RWPE1 (cell line): ENCODE data around the gene PKNOX2.
A peak's percentile ranks its signal among the peaks of the same experiment; 100 is the strongest.

ENCODE experiments used
- CTCF ChIA-PET: fragments of 350-600 bp; sonication (Branson Sonifier 250); formaldehyde crosslinking; extraction: SDS; loops from one replicate; lab custom pipeline; 2021; lab: Yijun Ruan, JAX
- POLR2A ChIA-PET: fragments of 400-600 bp; formaldehyde crosslinking; extraction: SDS; loops from one replicate; lab custom pipeline; 2020; ENCODE audit warnings: antibody characterized with exemption; ENCODE audit not compliant: low non-redundant PET; lab: Yijun Ruan, JAX
- DNase-seq: peaks from one replicate; pipeline ENCODE4 v3.0.0; 2012; ENCODE audit warnings: low spot score
- H3K27ac ChIP-seq: fragments of 450-650 bp; 2 replicates; pipeline ENCODE4 v1.5.1; 2017
- TF ChIP-seq, protein P1 (sequence below): fragments of 450-650 bp; conservative IDR thresholded peaks from 2 replicates; pipeline ENCODE4 v1.5.1; 2017; ENCODE audit warnings: low read depth, mild to moderate bottlenecking

Gene PKNOX2

DNA sequence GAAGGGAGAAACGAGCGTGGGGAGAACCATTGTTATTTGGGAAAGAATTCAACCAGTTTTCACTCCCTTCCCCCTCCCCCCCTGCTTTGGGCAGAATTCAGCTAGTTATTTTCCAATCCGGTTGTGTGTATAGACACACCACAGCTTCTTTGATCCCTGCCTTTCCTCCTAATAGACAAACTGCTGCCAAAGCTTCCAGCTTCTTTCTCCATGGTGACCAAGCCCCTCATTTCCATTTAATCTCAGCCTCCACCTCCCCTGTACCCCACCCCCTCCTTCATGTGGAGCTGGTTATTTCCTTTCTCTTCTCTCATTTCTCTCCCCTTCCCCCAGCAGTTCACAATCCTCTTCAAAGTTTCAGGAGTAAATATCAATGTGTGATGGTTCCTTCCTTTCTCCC lies 24.8 kb upstream of the PKNOX2 start:
- TF ChIP-seq, protein P1, sequence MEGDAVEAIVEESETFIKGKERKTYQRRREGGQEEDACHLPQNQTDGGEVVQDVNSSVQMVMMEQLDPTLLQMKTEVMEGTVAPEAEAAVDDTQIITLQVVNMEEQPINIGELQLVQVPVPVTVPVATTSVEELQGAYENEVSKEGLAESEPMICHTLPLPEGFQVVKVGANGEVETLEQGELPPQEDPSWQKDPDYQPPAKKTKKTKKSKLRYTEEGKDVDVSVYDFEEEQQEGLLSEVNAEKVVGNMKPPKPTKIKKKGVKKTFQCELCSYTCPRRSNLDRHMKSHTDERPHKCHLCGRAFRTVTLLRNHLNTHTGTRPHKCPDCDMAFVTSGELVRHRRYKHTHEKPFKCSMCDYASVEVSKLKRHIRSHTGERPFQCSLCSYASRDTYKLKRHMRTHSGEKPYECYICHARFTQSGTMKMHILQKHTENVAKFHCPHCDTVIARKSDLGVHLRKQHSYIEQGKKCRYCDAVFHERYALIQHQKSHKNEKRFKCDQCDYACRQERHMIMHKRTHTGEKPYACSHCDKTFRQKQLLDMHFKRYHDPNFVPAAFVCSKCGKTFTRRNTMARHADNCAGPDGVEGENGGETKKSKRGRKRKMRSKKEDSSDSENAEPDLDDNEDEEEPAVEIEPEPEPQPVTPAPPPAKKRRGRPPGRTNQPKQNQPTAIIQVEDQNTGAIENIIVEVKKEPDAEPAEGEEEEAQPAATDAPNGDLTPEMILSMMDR, result no peak
- ChIA-PET POLR2A (no interaction called here), CTCF (interaction anchor here (0.6 kb wide), 2 partner anchors 101 to 223 kb away, joined by 3 to 5 read pairs; no protein-coding TSS in a partner anchor)
- no peak for DNase-seq
- H3K27ac ChIP-seq, result no peak overlapping the region

DNA sequence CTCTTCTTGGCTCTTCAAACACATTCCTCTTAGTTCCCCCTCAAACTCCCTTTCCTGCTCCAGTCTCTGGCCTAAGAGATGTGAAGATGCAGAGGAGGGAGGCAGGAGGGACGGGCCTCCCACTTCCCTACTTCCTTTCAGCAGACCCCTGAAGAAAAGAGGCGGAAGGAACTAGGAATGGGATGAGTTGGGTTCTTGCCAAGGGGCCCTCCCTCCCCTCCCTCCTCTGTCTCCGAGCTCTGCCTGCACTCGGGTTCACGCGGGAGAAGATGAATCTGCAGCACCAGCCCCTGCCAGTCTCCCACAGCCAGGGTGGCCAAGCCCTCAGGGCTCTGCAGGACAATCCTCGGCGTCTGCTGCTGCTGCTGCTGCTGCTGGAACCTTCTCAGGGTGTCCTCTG lies 24.3 kb upstream of the PKNOX2 start:
- POLR2A ChIA-PET, result no interaction called here
- DNase-seq, result no peak
- TF ChIP-seq, protein P1, result no peak
- no peak overlapping the region for H3K27ac ChIP-seq
- CTCF ChIA-PET, result interaction anchor here (0.6 to 1.0 kb wide), 2 partner anchors 170 to 224 kb away, joined by 3 to 4 read pairs; no protein-coding TSS in a partner anchor

DNA sequence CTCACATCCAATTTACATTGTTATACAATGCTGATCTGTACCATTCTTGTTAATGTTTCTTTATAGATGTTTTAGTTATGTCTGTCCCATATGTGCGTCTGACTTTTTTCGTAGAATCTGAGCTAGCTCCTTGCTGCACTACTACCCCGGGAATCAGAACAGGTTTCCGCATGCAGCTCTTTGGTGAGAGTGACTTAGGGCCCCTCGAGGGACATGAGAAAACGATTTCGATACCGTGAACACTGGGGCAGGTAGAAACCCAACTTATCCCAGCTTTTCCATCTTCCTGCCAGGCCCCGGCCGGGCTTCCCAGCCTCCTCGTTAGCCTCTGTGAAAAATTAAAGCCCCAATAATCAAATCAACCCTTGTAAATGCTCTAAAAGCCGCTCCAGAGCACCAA lies 23.4 kb upstream of the PKNOX2 start:
- ChIA-PET CTCF (interaction anchor here (0.6 to 1.6 kb wide), 9 partner anchors 15 to 272 kb away, joined by 3 to 7 read pairs (median 4); partner anchors contain the start of gene TMEM218), POLR2A (no interaction called here)
- no peak overlapping the region for H3K27ac ChIP-seq
- DNase-seq, result no peak
- TF ChIP-seq, protein P1, result no peak

DNA sequence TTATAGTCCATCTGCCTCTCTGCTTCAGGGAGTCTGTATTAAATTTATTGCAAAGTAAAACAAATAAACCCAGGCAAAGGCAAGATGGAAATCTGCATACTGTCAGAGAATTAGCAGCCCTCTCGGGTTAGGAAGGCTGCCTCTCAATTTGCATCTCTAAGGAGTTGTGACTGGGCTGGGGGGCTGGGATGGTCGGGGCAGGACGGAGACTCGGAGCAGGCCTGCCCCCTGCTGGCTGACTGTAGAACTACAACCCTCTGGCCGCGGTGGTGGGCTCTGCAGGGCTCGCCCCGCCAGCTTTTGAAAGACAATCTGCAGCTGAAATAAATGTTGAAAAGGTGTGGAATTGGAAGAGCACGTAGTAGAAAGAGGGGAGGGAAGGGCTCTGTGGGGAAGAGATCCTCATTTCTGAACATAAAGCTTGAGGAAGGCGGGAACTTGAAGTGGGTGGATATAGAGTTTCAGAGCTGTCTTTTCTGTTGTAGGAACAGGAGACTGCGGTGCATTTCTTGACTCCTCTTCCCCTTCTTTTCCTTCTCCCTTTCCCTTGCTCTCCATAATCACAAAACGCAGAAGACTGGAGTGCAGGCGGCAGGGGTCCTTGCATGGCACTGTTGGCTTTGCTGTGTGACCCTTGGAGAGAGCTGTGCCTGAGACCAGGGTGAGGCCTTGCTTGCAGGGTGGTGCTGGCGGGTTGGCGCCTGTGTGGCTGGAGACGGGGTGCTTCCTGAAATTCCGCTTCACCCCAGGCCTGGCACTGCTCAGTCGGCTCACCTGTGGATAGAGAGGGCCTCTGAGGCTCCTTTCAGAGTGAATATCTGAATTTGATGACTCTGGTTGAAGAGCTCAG lies 22.6 kb upstream of the PKNOX2 start:
- ChIA-PET CTCF (interaction anchor here (0.5 to 1.6 kb wide), 25 partner anchors 8 to 315 kb away, joined by 3 to 10 read pairs (median 3); partner anchors contain the start of genes SLC37A2 and TMEM218), POLR2A (no interaction called here)
- H3K27ac ChIP-seq, result no peak overlapping the region
- peak; percentile 55 for DNase-seq
- TF ChIP-seq, protein P1, result peak; percentile 92

DNA sequence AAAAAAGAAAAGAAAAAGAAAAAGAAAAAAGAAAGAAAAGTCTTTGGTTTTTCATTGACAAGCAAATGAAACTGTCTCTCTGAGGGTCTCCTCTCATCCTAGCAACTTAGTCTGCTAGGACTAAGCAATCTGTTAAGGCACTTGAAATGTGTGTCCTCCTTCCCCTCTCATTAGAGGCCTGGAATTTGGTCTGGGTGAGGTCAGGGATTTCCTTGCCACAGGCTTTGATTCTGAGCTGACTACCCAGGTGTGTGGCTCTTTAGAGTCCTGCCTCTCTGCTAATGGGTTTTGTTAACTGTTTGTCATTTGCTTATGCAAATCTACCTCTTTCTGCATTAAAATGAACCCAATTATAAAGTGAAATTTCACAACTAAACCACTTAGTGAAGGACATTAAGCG lies 18.3 kb upstream of the PKNOX2 start:
- H3K27ac ChIP-seq, result no peak overlapping the region
- ChIA-PET CTCF (no interaction called here), POLR2A (no interaction called here)
- DNase-seq, result no peak
- TF ChIP-seq, protein P1, result no peak

DNA sequence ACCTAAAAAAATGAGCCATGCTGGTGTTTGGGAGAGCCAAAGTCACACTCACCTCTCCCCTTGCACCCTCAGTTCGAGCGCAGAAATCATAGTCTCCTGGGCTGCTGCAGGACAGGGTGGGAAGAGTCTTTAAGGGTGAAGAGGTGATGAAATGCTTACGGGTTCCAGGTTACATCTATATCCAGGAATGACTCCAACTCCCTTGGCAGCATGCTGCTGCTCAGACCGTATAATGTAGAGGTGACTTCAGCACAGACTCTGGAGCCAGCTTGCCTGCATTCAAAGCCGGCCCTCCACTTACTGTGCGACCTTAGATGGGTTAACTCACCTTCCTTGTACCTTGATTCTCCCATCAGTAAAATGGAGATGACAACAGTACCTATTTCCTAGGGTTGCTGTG lies 17.3 kb upstream of the PKNOX2 start:
- ChIA-PET POLR2A (no interaction called here), CTCF (no interaction called here)
- no peak overlapping the region for H3K27ac ChIP-seq
- no peak for DNase-seq
- TF ChIP-seq, protein P1, result no peak
